C4-2B (cell line): ENCODE data around the gene NPEPL1.

Experiments used
- ZFX ChIP-seq: fragments of 450-650 bp; IDR thresholded peaks from 2 replicates; pipeline ENCODE4 v1.6.1; 2017
- TF ChIP-seq, protein P1 (sequence below): fragments of 450-650 bp; conservative IDR thresholded peaks from 2 replicates; pipeline ENCODE4 v1.5.1; 2017; ENCODE audit warnings: mild to moderate bottlenecking

DNA sequence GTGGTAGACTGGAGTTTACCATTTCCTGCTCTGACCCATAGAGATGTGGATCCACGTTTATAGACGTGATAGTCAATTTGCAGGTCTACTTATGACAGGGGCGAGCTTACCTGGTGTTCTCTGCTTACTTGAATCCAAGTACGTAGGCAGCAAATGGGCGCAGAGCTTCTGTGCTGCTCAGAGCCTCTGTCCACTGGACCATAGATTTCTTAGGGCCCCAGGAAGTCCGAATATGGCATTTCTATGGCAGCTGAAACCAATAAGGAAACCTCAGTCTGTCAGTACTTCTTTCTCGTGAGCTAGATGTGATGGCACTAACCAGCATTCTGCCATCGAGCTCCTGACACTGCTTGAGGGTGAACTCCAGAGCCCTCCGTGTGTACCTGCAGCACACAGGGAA, 19.5 kb upstream of the NPEPL1 start:
- TF ChIP-seq, protein P1, sequence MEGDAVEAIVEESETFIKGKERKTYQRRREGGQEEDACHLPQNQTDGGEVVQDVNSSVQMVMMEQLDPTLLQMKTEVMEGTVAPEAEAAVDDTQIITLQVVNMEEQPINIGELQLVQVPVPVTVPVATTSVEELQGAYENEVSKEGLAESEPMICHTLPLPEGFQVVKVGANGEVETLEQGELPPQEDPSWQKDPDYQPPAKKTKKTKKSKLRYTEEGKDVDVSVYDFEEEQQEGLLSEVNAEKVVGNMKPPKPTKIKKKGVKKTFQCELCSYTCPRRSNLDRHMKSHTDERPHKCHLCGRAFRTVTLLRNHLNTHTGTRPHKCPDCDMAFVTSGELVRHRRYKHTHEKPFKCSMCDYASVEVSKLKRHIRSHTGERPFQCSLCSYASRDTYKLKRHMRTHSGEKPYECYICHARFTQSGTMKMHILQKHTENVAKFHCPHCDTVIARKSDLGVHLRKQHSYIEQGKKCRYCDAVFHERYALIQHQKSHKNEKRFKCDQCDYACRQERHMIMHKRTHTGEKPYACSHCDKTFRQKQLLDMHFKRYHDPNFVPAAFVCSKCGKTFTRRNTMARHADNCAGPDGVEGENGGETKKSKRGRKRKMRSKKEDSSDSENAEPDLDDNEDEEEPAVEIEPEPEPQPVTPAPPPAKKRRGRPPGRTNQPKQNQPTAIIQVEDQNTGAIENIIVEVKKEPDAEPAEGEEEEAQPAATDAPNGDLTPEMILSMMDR = no peak
- no peak for TF ChIP-seq ZFX
